ENCODE measurements around the gene MAPKAP1. TPM values are rescaled to one million over a fixed set of nuclear protein-coding genes. Genes with fewer than 3 reads are reported as not detected.

The MAPKAP1 gene
- total and polyA plus RNA-seq, 9 of the 15 experiments (the other 6 are each of a cell fraction or from before 2014, with no cell fraction given) = 2.6 to 82.1 (median 61.1) TPM

- TF ChIP-seq, protein P1, sequence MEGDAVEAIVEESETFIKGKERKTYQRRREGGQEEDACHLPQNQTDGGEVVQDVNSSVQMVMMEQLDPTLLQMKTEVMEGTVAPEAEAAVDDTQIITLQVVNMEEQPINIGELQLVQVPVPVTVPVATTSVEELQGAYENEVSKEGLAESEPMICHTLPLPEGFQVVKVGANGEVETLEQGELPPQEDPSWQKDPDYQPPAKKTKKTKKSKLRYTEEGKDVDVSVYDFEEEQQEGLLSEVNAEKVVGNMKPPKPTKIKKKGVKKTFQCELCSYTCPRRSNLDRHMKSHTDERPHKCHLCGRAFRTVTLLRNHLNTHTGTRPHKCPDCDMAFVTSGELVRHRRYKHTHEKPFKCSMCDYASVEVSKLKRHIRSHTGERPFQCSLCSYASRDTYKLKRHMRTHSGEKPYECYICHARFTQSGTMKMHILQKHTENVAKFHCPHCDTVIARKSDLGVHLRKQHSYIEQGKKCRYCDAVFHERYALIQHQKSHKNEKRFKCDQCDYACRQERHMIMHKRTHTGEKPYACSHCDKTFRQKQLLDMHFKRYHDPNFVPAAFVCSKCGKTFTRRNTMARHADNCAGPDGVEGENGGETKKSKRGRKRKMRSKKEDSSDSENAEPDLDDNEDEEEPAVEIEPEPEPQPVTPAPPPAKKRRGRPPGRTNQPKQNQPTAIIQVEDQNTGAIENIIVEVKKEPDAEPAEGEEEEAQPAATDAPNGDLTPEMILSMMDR (IDR thresholded peaks at IDR 0.05 in 2 of 3, conservative IDR thresholded peaks at IDR 0.05 in 1 of 3; ENCODE audit: insufficient read depth in 2 of 3, low read depth in 1 of 3, low read length in 3 of 3) = no peak
- TF ChIP-seq RUNX1 (IDR thresholded peaks at IDR 0.05; ENCODE audit: low read depth) (no peak), ZEB2 (IDR thresholded peaks at IDR 0.05) (peak; percentile 25; the same call in 1 of the 2 replicates), ZNF644 (tag; IDR thresholded peaks at IDR 0.05; ENCODE audit: low read depth) (no peak), RBM17 (IDR thresholded peaks at IDR 0.05; ENCODE audit: borderline replicate concordance, low read depth, low read length) (no peak), NRF1 (conservative IDR thresholded peaks at IDR 0.05 in 1 of 2, IDR thresholded peaks at IDR 0.05 in 1 of 2) (no peak), ZNF780A (CRISPR knock-in tag; IDR thresholded peaks at IDR 0.05) (no peak), E2F4 (CRISPR knock-in tag; IDR thresholded peaks at IDR 0.05; ENCODE audit: low read depth) (no peak), BRD4 (IDR thresholded peaks at IDR 0.05) (no peak), CBX2 (IDR thresholded peaks at IDR 0.05; ENCODE audit: insufficient read depth, low read length, poor library complexity, severe bottlenecking) (no peak), IRF9 (tag; IDR thresholded peaks at IDR 0.05) (no peak), CCAR2 (IDR thresholded peaks at IDR 0.05; ENCODE audit: low read depth, low read length) (no peak), SIN3A (IDR thresholded peaks at IDR 0.05; ENCODE audit: borderline replicate concordance in 2 of 2, control insufficient read depth in 1 of 2, low read depth in 2 of 2, low read length in 2 of 2) (no peak), STAG1 (CRISPR knock-in tag; IDR thresholded peaks at IDR 0.05; ENCODE audit: borderline replicate concordance) (no peak), NR4A1 (CRISPR knock-in tag; IDR thresholded peaks at IDR 0.05) (no peak), NR4A1 (tag; IDR thresholded peaks at IDR 0.05) (peak; percentile 27; the same call in 1 of the 2 replicates), SPI1 (IDR thresholded peaks at IDR 0.05; ENCODE audit: borderline replicate concordance, low read depth, low read length) (no peak), HMGXB4 (CRISPR knock-in tag; IDR thresholded peaks at IDR 0.05) (no peak), CEBPG (CRISPR knock-in tag; IDR thresholded peaks at IDR 0.05) (no peak; the same call in 1 of the 2 replicates), CEBPG (tag; conservative IDR thresholded peaks at IDR 0.05 in 1 of 2, IDR thresholded peaks at IDR 0.05 in 1 of 2) (no peak), ARHGAP35 (IDR thresholded peaks at IDR 0.05; ENCODE audit: partially characterized antibody) (no peak)
- TF ChIP-seq, protein P2, sequence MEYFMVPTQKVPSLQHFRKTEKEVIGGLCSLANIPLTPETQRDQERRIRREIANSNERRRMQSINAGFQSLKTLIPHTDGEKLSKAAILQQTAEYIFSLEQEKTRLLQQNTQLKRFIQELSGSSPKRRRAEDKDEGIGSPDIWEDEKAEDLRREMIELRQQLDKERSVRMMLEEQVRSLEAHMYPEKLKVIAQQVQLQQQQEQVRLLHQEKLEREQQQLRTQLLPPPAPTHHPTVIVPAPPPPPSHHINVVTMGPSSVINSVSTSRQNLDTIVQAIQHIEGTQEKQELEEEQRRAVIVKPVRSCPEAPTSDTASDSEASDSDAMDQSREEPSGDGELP (CRISPR knock-in tag; IDR thresholded peaks at IDR 0.05; ENCODE audit: borderline replicate concordance) = 0 out of 2 replicates have a peak, but pooled peaks have one; percentile 26
Observed at GRCh38 chr9:125477089-125477544, 229.9 kb downstream of the MAPKAP1 start (continued).

Data from K562 (cell line).